ENCODE results near the gene SPINT2. TPM values are rescaled to one million over a fixed set of nuclear protein-coding genes. Genes with fewer than 3 reads are reported as not detected.
"Not testable (repeated sequence)": the region's sequence is repeated elsewhere in the genome, so short reads cannot be mapped to it uniquely, and the experiment has no call there.

Gene SPINT2, protein sequence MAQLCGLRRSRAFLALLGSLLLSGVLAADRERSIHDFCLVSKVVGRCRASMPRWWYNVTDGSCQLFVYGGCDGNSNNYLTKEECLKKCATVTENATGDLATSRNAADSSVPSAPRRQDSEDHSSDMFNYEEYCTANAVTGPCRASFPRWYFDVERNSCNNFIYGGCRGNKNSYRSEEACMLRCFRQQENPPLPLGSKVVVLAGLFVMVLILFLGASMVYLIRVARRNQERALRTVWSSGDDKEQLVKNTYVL
- 89.5 TPM for total RNA-seq

DNA sequence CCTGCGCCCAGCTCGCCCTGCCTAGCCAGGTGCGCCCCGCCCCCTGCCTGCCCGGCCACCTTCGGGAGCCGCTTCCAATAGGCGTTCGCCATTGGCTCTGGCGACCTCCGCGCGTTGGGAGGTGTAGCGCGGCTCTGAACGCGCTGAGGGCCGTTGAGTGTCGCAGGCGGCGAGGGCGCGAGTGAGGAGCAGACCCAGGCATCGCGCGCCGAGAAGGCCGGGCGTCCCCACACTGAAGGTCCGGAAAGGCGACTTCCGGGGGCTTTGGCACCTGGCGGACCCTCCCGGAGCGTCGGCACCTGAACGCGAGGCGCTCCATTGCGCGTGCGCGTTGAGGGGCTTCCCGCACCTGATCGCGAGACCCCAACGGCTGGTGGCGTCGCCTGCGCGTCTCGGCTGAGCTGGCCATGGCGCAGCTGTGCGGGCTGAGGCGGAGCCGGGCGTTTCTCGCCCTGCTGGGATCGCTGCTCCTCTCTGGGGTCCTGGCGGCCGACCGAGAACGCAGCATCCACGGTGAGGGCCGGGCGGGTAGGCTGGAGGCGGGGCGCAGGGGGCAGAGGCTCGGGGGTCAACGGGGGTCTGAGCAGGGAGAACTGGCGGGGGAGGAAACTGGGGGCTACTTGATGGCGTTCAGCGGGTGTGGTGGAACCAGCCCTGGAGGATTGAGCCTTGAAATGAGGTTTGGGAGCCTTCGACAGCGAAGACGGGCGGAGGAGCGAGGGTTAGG lies at the start of gene SPINT2:
Gene SPINT2, plus strand, starts transcription at position 88 of the 727 bp plus-strand sequence. Its CDS starts 320 bp downstream, at position 408.
- DNase-seq = peak; percentile 58

GRCh38 chr19:38216785-38217641 lies 47.4 kb upstream of the SPINT2 start:
- peak; percentile 38 for DNase-seq

- DNase-seq = no peak
Observed at GRCh38 chr19:38218204-38218603, 46.2 kb upstream of the SPINT2 start.

DNA sequence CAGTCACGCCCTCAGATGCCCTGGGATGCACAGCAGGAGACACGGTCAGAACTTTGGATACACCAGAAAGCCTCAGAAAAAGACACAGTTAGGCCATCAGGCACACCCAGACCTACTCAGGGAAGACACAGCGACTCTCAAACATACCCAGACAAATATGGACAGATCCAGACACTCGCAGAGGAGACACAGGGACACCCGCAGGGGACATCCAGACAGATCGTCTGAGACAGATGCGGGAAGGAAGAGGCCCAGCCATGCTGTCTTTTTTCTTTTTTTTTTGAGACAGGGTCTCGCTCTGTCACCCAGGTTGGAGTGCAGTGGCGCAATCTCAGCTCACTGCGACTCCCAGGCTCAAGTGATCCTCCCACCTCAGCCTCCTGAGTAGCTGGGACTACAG lies 45.2 kb upstream of the SPINT2 start:
- DNase-seq = no peak

DNA sequence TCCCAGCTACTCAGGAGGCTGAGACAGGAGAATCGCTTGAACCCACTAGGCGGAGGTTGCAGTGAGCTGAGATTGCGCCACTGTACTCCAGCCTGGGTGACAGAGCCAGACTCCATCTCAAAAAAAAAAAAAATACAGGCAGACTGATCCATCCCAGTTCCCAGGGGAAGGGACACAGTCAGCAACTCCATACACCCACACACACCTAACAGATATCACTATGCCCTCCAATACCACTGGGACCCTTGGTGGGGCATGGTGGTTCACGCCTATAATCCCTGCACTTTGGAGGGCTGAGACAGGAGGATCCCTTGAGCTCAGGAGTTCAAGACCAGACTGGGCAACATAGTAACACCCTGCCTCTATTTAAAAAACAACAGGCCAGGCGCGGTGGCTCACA lies 43.0 kb upstream of the SPINT2 start:
- DNase-seq = no peak

DNA sequence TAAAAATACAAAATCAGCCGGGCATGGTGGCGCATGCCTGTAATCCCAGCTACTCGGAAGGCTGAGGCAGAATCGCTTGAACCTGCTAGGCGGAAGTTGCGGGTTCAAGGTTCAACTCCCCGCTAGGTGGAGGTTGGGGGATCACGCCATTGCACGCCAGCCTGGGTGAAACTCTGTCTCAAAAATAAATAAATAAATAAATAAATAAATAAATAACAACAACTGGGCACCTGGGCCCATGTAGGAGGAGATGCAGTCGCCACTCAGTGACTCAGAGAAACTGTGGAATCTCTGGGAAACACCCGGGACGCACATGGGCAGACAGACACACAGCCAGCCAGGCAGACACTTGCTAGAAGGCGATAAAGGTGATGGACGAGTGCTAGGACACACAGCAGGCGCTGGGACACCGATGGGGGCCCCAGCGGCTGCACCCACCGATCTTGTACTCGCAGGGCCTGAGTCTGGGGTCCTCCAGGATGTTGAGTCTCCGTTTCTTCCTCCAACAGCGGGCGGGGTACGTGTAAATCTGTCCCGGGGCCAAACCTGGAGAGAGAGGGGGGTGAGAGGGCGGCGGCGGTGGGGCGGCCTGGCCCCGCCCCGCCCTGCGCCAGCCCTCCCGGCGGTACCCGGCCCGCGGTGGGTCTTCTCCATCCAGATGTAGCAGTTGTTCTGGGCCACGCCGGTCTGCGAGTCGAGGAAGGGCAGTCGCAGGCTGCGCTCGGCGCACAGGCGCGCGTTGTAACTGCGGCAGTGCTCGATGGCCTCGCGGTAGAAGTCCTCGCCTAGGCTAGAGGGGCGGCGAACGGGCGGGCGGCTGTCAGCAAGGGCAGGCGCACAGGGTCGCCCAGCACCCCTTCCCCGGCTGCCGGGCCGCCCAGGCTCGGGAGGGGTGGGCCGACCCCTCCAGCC lies 42.2 kb upstream of the SPINT2 start:
- no peak for DNase-seq

GRCh38 chr19:38223119-38223523 lies 41.3 kb upstream of the SPINT2 start:
- DNase-seq = no peak

DNA sequence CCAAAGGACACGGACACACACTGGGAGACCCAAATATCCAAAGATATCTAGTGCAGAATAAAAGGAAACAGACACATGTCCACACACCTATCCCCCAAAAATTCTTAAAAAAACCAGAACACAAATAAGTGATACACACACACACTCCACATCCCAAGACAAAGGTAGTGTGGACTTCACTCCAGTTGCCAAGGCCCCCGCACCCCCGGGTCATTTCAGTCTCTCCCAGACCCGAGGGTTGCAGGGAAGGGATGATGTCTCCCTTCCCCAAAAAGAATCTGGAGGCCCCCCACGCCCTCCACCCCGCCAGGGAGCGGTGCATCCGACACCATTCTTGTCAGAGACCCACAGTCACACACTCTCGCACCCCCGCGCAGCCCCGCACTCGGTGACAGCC lies 40.8 kb upstream of the SPINT2 start:
- no peak for DNase-seq

GRCh38 chr19:38224014-38224862 lies 40.1 kb upstream of the SPINT2 start, which contains the start of gene DPF1:
Gene DPF1, minus strand, starts transcription at chr19:38224222. Its CDS starts 80 bp downstream, at chr19:38224142.
- DNase-seq = peak; percentile 89

GRCh38 chr19:38224863-38225218 lies 39.5 kb upstream of the SPINT2 start:
- DNase-seq = not testable (repeated sequence)

- DNase-seq = no peak
Observed at GRCh38 chr19:38227287-38228004, 36.9 kb upstream of the SPINT2 start.

DNA sequence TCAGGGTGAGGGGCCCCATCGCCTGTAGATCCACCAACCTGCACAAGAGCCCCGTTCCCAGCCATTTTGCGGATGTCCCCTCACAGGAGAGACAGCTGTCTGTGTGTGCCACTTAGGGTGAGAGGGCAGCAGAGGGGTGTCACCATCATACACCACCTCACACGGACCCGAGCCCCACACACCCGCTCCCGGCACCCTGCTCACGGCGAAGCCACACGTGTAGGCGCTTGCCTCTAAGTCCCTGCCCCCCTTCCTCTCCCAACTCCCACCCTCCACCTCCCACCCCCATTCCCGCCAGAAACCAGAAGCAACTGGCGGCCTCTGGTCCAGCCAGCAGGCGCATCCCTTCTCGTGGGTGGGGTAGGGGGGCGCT lies 36.4 kb upstream of the SPINT2 start:
- DNase-seq = no peak

GRCh38 chr19:38228491-38229439 lies 35.6 kb upstream of the SPINT2 start:
- DNase-seq = no peak

DNA sequence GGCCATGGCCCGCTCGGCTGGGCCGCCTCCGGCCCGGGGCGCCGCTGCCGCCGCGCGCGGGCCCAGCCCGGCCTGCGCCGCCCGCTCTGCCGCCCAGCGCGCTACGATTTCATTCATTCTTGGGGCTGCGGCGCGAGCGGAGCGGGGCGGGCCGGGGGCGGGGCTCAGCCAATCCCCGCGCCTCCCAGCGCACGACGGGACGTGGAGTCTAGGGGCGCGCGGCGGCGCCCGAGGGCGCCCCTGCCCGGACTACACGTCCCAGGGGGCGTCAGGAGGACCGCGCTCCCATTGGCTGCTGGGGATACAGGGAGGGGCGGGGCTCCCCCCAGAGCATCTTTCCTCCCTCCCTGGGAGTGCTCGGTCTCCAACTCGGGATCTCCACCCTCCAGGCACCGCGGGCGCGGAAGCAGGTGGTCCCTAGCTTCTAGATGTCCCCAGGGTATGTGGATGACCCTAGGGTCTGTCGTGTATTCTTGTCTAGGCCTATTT lies 34.7 kb upstream of the SPINT2 start:
- DNase-seq = peak; percentile 85

- DNase-seq = not testable (repeated sequence)
Observed at GRCh38 chr19:38230506-38231133, 33.8 kb upstream of the SPINT2 start.

GRCh38 chr19:38231918-38232317 lies 32.5 kb upstream of the SPINT2 start:
- DNase-seq = no peak

- DNase-seq = peak; percentile 81
Observed at GRCh38 chr19:38233740-38234251, 30.6 kb upstream of the SPINT2 start.

- DNase-seq = no peak
Observed at GRCh38 chr19:38234615-38235014, 29.8 kb upstream of the SPINT2 start.

Data from tongue (tissue), 2 donors.